ENCODE measurements around the gene KIRREL2. TPM values are rescaled to one million over a fixed set of nuclear protein-coding genes. Genes with fewer than 3 reads are reported as not detected.
"Not testable (repeated sequence)": the region's sequence is repeated elsewhere in the genome, so short reads cannot be mapped to it uniquely, and the experiment has no call there.

KIRREL2 gene
- polyA plus RNA-seq, 6 donors from 2014 or later = not detected

DNA sequence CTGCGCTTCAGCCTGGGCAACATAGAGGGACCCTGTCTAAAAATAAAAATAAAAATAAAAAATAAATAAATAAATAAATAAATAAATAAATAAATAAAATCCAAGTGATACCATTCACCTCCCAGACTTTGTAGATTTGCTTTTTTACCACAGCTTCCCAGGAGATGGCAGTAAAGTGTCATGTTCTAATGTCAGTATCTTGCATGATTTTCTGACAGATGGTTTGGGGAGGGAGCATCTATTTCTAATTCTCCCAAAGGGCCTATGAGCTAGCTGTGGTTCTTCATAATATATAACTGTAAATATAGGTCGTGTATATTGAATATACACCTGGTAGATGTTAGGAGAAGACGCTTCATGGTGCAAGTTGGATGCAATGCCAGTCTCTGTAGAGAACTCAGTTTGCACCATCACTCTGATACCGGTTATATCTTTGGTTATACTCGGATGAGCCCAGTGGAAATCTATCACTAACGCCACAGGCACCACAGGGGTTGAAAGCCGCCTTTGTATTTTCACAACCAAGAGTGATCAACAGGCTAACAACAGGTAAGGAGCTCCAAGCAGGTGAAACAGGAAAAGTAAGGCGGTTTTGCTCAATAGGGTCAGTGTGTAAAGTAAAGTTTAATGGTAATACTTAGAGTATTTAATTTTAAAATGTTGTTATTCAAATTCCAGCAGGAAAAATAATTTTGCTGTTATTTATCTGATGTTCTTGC is 25.6 kb downstream of the KIRREL2 start:
- DNase-seq = peak; percentile 66
- H3K27me3 Mint-ChIP-seq = peaks cover 14 to 31% (median 30%) of the 10 kb centered on the region in 3 donors
- peaks cover 18 to 25% (median 23%) of the 10 kb centered on the region in 3 donors for H3K4me1 Mint-ChIP-seq
- peak overlapping the region in 2 of 8 donors; percentile 52 to 67 for H3K4me3 Mint-ChIP-seq
- ATAC-seq (ENCODE audit: low read depth in 2 of 2) = peak; percentile 25 to 46
- H3K36me3 Mint-ChIP-seq = peaks cover 7 to 15% of the 10 kb centered on the region in 2 donors
- H3K27ac Mint-ChIP-seq = peak overlapping the region in 5 of 6 donors; percentile 47 to 100 (median 86)
- H3K9me3 Mint-ChIP-seq = no peaks in the 10 kb centered on the region

DNA sequence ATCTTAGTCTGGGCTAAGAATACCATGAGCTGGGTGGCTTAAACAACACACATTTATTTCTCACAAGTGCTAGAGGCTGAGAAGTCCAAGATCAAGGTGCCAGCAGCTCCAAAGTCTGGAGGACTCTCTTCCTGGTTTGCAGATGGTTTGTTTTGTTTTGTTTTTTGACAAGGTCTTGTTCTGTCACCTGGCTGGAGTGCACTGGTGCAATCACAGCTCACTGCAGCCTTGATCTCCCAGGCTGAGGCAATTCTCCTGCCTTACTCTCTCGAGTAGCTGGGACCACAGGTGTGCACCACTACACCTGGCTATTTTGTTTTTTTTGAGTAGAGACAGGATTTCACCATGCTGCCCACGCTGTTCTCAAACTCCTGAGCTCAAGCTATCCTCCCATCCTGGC is 27.2 kb downstream of the KIRREL2 start:
- Mint-ChIP-seq H3K27me3 (peaks cover 8 to 15% (median 14%) of the 10 kb centered on the region in 3 donors), H3K27ac (peak overlapping the region; percentile 49 to 100 (median 72)), H3K4me3 (peak overlapping the region in 3 of 8 donors; percentile 29 to 51 (median 47))

DNA sequence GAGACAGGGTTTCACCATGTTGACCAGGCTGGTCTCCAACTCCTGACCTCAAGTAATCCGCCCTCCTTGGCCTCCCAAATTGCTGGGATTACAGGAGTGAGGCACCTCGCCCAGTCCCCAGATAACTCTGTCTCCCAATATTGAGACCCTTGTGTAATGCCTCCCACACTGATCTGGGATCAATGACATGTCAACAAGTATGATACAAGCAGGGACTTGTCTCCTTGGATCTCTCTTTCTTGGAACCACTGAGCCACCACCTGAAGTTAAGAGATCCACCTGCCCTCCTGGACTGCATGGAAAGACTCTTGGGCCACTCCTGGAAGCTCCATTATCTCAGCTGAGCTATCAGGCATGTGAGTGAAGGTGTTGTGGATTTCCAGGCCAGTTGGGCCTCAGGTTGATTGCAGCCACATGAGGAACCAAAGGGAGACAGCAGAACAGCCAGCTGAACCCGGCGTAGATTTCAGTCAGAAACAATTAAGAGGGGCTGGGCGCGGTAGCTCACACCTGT is 28.6 kb downstream of the KIRREL2 start:
- DNase-seq (peak; percentile 11), ATAC-seq (ENCODE audit: low read depth in 2 of 2) (no peak)
- peaks cover 19 to 29% (median 28%) of the 10 kb centered on the region in 3 donors for H3K4me1 Mint-ChIP-seq
- peaks cover 17 to 43% of the 10 kb centered on the region in 2 donors for H3K36me3 Mint-ChIP-seq
- no peaks in the 10 kb centered on the region for H3K9me3 Mint-ChIP-seq
- peak overlapping the region in 3 of 8 donors; percentile 27 to 69 (median 61) for H3K4me3 Mint-ChIP-seq
- H3K27ac Mint-ChIP-seq = peak overlapping the region; percentile 41 to 100 (median 90)
- H3K27me3 Mint-ChIP-seq = peaks cover 0 to under 1% (median under 1%) of the 10 kb centered on the region in 3 donors

More for the DNA sequence above, 27.2 kb downstream of the KIRREL2 start:
- ATAC-seq (ENCODE audit: low read depth in 2 of 2) (peak; percentile 8), DNase-seq (peak; percentile 23)
- Mint-ChIP-seq H3K9me3 (no peaks in the 10 kb centered on the region), H3K36me3 (peaks cover 17 to 30% of the 10 kb centered on the region in 2 donors), H3K4me1 (peaks cover 23 to 29% (median 28%) of the 10 kb centered on the region in 3 donors)

DNA sequence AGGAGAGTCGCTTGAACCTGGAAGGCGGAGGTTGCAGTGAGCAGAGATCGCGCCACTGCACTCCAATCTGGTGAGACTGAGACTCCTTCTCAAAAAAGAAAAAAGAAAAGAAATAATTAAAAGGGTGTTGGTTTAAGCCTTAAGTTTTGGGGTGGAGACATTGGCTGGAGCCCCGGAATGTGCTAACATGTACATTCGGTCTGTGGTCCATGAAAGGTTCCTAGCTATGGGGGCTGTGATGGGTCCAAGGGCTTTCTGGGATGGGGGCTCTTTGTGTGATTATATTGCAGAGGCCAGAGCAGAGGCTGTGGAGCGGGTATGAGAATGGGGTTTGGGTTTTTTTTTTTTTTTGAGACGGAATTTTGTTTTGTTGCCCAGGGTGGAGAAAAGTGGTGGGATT is 29.2 kb downstream of the KIRREL2 start:
- Mint-ChIP-seq H3K36me3 (peaks cover 18 to 49% of the 10 kb centered on the region in 2 donors), H3K4me1 (peaks cover 19 to 31% (median 28%) of the 10 kb centered on the region in 3 donors), H3K9me3 (no peaks in the 10 kb centered on the region), H3K27me3 (peaks cover 0 to 1% (median 0%) of the 10 kb centered on the region in 3 donors), H3K27ac (peak overlapping the region; percentile 41 to 100 (median 90)), H3K4me3 (peak overlapping the region in 1 of 8 donors; percentile 69)
- DNase-seq = peak; percentile 6
- no peak for ATAC-seq (ENCODE audit: low read depth in 2 of 2)

DNA sequence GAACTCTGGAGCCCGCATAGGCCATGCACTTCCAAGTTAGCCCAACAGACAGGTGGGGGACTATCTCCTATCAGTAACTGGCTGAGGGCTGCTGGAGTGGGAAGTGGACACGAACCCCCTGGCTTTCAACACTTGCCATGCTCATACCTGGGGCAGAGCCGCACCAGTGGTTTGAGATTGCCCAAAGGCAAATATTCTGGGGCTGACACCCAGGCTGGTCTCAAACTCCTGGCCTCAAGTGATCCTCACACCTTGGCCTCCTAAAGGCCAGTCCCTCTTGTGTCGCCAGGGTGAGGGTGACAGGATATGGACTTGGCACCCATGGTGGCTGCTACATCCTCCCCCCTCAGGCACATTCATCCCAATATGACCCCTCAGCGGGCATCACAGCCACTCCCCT is 30.5 kb downstream of the KIRREL2 start:
- Mint-ChIP-seq H3K36me3 (peaks cover 23 to 53% of the 10 kb centered on the region in 2 donors), H3K4me1 (peaks cover 17 to 31% (median 26%) of the 10 kb centered on the region in 3 donors), H3K9me3 (no peaks in the 10 kb centered on the region), H3K27me3 (peaks cover 0 to 3% (median 0%) of the 10 kb centered on the region in 3 donors), H3K27ac (peak overlapping the region in 4 of 6 donors; percentile 35 to 100 (median 74)), H3K4me3 (peak overlapping the region in 2 of 8 donors; percentile 15 to 69)
- ATAC-seq (ENCODE audit: low read depth in 2 of 2) (no peak), DNase-seq (peak; percentile 5)

DNA sequence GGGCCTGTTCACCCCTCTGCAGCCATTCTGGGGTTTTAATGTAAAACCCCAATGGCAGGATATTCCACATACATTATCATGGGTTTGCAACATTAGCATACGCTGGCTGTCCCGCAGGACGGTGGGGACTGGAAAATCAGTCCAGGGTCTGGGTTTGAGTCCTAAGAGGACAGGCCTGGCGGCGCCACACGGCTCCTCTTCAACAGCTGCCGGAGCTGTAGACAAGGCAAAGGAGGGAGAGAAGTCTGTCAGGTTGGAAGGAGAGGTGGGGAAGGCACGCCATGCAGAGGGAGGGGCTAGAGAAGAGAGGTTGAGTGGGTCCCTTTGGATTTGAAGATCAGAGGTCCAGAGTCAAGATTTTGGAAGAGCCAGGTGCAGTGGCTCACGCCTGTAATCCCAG is 31.7 kb downstream of the KIRREL2 start:
- DNase-seq = no peak
- peak overlapping the region; percentile 64 to 100 (median 92) for H3K27ac Mint-ChIP-seq
- H3K4me3 Mint-ChIP-seq = peak overlapping the region in 3 of 8 donors; percentile 37 to 69 (median 54)

DNA sequence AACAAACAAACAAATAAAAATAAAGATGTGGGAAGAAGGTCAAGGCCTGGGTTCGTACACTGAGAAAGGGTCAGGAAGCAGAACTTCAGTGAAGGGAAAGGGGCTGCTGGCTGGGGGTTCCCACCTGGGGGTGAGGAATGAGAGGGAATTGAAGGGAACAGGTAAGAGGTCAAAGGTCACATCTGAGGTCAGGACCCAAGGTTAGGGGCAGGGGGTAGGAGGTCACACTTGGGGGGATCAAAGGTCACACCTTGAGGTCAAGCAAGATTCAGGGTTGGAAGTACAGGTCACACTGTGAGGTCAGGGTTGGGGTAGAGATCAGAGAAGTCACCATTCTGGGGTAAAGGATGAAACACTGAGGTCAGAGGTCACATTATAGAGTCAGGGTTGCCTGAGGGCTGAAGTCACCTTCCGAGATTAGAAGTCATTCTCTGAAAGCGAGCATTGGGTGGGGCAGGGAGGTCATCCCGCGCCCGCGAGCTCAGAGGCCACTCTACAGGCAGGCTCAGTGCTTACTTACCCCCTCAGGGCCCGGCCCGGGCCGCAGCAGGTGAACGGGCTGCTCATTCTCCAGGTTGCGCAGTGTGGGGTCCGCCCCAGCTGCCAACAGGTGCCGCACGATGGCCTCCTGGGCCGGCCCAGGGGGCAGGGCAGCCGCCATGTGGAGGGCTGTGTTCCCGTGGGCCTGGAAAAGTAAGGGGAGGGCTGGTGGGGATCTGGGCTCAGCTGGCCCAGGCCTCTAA is 32.8 kb downstream of the KIRREL2 start:
- ATAC-seq (ENCODE audit: low read depth in 2 of 2) = peak in 1 of 2 donors; percentile 4

More for the DNA sequence above, 31.7 kb downstream of the KIRREL2 start:
- Mint-ChIP-seq H3K27me3 (peaks cover 0 to 3% (median 0%) of the 10 kb centered on the region in 3 donors), H3K36me3 (peaks cover 27 to 64% of the 10 kb centered on the region in 2 donors), H3K9me3 (no peaks in the 10 kb centered on the region), H3K4me1 (peaks cover 20 to 30% (median 21%) of the 10 kb centered on the region in 3 donors)
- no peak for ATAC-seq (ENCODE audit: low read depth in 2 of 2)

DNA sequence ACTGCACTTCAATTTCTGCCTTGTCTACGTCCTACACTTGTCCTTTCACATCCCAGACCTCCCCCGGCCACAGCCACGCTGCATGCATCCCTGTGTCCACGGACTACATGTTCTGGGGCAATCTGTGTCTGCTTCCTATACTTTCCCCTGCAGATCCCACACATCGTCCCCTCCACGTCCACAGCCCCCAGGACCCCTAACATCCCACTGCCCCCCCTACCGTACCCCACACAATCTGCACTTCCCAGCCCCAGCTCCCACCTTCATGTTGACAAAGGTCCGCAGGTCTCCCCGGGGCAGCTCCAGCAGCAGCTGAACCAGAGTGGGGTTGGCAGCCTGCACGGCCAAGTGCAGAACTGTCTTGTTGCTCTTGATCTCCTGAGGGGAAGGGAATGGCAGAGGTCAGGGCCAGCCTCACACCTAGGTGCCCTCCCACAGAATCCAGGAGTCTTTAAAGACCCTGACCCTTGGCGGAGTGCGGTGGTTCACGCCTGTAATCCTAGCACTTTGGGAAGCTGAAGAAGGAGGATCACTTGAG is 33.5 kb downstream of the KIRREL2 start:
- no peaks in the 10 kb centered on the region for H3K9me3 Mint-ChIP-seq
- DNase-seq (peak; percentile 3), ATAC-seq (ENCODE audit: low read depth in 2 of 2) (peak in 1 of 2 donors; percentile 2)
- H3K27me3 Mint-ChIP-seq = peaks cover 0 to 3% (median 0%) of the 10 kb centered on the region in 3 donors
- H3K4me1 Mint-ChIP-seq = peaks cover 13 to 26% (median 22%) of the 10 kb centered on the region in 3 donors
- H3K27ac Mint-ChIP-seq = peak overlapping the region in 5 of 6 donors; percentile 62 to 100 (median 85)
- H3K4me3 Mint-ChIP-seq = peak overlapping the region in 5 of 8 donors; percentile 47 to 76 (median 50)
- H3K36me3 Mint-ChIP-seq = peaks cover 27 to 63% of the 10 kb centered on the region in 2 donors

More for the DNA sequence above, 32.8 kb downstream of the KIRREL2 start:
- Mint-ChIP-seq H3K27me3 (peaks cover 0 to 3% (median 0%) of the 10 kb centered on the region in 3 donors), H3K4me3 (peak overlapping the region in 3 of 8 donors; percentile 48 to 76 (median 49)), H3K9me3 (no peaks in the 10 kb centered on the region), H3K27ac (peak overlapping the region; percentile 39 to 100 (median 80)), H3K36me3 (peaks cover 27 to 64% of the 10 kb centered on the region in 2 donors), H3K4me1 (peaks cover 15 to 29% (median 21%) of the 10 kb centered on the region in 3 donors)
- DNase-seq = peak; percentile 29

DNA sequence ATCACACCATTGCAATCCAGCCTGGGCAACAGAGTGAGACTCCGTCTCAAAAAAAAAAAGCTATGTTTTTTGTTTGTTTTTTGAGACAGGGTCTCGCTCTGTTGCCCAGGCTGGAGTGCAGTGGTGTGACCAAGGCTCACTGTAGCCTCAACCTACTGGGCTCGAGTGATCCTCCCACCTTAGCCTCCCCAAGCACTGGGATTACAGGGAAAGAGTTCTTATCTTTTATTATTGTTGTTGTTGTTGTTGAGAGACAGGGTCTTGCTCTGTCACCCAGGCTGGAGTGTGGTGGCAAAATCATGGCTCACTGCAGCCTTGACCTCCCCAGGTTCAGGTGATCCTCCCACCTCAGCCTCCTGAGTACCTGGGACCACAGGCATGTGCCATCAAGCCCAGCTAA is 35.1 kb downstream of the KIRREL2 start:
- H3K27me3 Mint-ChIP-seq; H3K9me3 Mint-ChIP-seq; ATAC-seq (ENCODE audit: low read depth in 2 of 2): not testable (repeated sequence)
- DNase-seq = peak; percentile 6
- Mint-ChIP-seq H3K27ac (peak overlapping the region in 4 of 6 donors; percentile 7 to 100 (median 76)), H3K4me3 (peak overlapping the region in 1 of 8 donors; percentile 34), H3K36me3 (peaks cover 25 to 63% of the 10 kb centered on the region in 2 donors), H3K4me1 (peaks cover 21 to 33% (median 27%) of the 10 kb centered on the region in 3 donors)

DNA sequence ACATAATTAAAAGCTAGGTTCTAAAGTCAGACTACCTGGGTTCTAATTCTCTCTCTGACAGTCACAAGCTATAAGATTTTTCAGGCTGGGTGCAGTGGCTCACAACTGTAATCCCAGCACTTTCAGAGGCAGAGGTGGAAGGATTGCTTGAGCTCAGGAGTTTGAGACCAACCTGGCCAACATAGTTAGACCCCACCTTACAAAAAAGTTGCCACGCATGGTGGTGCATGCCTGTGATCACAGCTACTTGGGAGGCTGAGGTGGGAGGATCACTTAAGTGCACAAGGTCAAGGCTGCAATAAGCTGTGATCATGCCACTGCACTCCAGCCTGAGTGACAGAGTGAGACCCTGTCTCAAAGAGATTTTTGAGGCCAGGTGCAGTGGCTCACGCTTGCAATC is 37.6 kb downstream of the KIRREL2 start:
- peaks cover 27 to 40% (median 28%) of the 10 kb centered on the region in 3 donors for H3K4me1 Mint-ChIP-seq
- ATAC-seq (ENCODE audit: low read depth in 2 of 2) = no peak
- H3K4me3 Mint-ChIP-seq = peak overlapping the region in 3 of 8 donors; percentile 15 to 74 (median 15)
- DNase-seq = peak; percentile 20
- H3K27ac Mint-ChIP-seq = peak overlapping the region in 5 of 6 donors; percentile 42 to 100 (median 65)
- H3K9me3 Mint-ChIP-seq = no peaks in the 10 kb centered on the region
- peaks cover 0 to 3% (median 0%) of the 10 kb centered on the region in 3 donors for H3K27me3 Mint-ChIP-seq
- peaks cover 10 to 39% of the 10 kb centered on the region in 2 donors for H3K36me3 Mint-ChIP-seq

DNA sequence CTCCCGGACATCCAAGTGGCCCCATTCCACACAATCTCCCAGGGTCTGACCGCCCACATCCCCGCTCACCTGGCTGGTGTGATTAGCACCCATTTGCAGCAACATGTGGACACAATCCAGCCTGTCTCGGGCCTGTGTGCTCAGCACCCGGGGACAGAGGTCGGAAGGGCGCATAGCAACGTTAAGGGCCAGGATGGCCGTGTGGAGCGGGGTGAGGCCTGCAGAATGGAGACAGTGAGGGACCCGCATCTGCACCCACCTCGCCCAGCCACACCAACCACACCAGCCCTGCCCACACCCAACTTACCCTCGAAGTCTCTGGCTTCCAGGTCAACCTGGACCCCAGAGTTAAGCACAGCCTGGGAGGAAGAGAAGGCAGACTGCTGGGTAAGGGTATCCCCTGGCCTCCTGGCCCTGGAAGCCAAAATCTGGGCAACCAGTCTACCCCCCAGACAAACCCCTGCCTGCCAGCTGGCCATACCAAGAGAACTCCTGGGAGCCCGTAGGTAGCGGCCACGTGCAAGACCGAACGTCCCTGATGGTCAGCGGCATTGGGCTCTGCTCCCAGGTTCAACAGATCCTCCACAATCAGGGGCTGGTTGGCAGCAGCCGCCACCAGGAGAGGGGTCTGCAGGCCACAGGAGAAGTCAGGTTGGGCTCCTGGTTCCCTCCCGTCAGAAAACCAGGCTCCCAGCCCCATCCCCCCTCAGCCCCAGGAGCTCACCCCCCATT is 39.4 kb downstream of the KIRREL2 start:
- Mint-ChIP-seq H3K4me3 (peak overlapping the region in 7 of 8 donors; percentile 15 to 74 (median 52)), H3K27me3 (peaks cover 0 to under 1% (median 0%) of the 10 kb centered on the region in 3 donors), H3K27ac (peak overlapping the region; percentile 33 to 100 (median 87)), H3K9me3 (no peaks in the 10 kb centered on the region), H3K4me1 (peaks cover 36 to 45% (median 42%) of the 10 kb centered on the region in 3 donors), H3K36me3 (peaks cover 7 to 22% of the 10 kb centered on the region in 2 donors)
- peak; percentile 21 for DNase-seq
- ATAC-seq (ENCODE audit: low read depth in 2 of 2) = no peak

DNA sequence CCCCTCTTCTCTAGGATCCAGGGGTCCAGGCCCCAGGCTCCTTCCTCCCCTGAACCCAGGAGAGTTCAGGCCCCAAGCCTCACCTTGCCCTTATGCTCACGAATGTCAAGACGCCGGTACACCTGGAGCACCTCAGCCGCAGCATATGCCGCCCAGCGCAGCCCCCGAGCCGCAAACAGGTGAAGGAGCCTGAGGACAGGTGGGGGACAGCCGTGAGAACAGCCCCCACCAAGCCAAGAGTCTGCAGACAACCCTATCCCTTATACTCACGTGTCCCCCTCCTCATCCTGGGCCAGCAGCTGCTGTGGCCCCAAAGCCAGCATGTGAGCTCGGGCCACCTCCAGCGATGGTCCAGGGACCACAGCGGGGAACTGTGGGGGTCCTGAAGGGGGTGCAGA is 39.9 kb downstream of the KIRREL2 start:
- Mint-ChIP-seq H3K36me3 (peaks cover 4 to 21% of the 10 kb centered on the region in 2 donors), H3K27ac (peak overlapping the region; percentile 44 to 100 (median 87)), H3K4me3 (peak overlapping the region in 5 of 8 donors; percentile 15 to 74 (median 52)), H3K4me1 (peaks cover 37 to 50% (median 44%) of the 10 kb centered on the region in 3 donors), H3K9me3 (no peaks in the 10 kb centered on the region), H3K27me3 (no peaks in the 10 kb centered on the region)
- peak; percentile 9 for DNase-seq
- ATAC-seq (ENCODE audit: low read depth in 2 of 2) = no peak
